ENCODE results near the gene FAM216B. TPM values are rescaled to one million over a fixed set of nuclear protein-coding genes. Genes with fewer than 3 reads are reported as not detected.

FAM216B gene
- total RNA-seq, 1 experiment from 2014 or later, result not detected

- H3K9me3 Mint-ChIP-seq (ENCODE audit: low read depth, unreplicated experiment), result no peaks in the 10 kb centered on the region
- peak; percentile 60 for DNase-seq
- no peaks in the 10 kb centered on the region for H3K36me3 Mint-ChIP-seq (ENCODE audit: insufficient read depth, unreplicated experiment)
- CTCF ChIA-PET, result no interaction called here
- H3K4me3 Mint-ChIP-seq (ENCODE audit: low read depth, unreplicated experiment), result no peak overlapping the region
- no peaks in the 10 kb centered on the region for H3K27me3 Mint-ChIP-seq (ENCODE audit: unreplicated experiment)
- H3K27ac Mint-ChIP-seq (ENCODE audit: unreplicated experiment), result no peak overlapping the region
- BruUV-seq (replicated peaks), result no TSS peak
- no peak for TF ChIP-seq CTCF (IDR thresholded peaks at IDR 0.05; ENCODE audit: unreplicated experiment)
- H3K4me1 Mint-ChIP-seq (ENCODE audit: low read depth, unreplicated experiment), result no peaks in the 10 kb centered on the region
- intact Hi-C loops (cut with micrococcal nuclease; ENCODE audit: unreplicated experiment), result no loop called here
Measured at GRCh38 chr13:42740753-42741152, 40.6 kb upstream of the FAM216B start.

DNA sequence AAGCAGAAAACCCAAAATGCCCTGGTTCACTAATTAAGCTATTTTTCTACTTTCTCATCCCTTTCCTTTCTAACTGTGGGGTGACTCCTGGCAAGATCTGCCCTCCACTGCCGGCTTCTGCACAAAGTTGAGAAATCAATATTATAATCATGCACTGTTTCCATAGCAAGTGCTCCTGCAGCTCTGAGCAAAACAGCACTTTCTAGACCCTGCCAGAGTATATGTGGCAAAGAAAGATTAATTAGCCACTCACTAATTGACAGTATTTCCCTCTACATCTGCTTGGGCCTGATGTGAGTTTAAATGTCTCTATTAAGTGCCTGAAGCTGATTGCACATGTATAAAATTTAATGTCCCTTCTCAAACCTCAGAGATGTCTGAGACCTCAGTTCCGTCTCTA lies 39.5 kb upstream of the FAM216B start:
- Mint-ChIP-seq H3K27me3 (ENCODE audit: unreplicated experiment) (no peaks in the 10 kb centered on the region), H3K9me3 (ENCODE audit: low read depth, unreplicated experiment) (no peaks in the 10 kb centered on the region), H3K36me3 (ENCODE audit: insufficient read depth, unreplicated experiment) (no peaks in the 10 kb centered on the region), H3K27ac (ENCODE audit: unreplicated experiment) (no peak overlapping the region), H3K4me3 (ENCODE audit: low read depth, unreplicated experiment) (no peak overlapping the region), H3K4me1 (ENCODE audit: low read depth, unreplicated experiment) (peaks cover 2% of the 10 kb centered on the region)
- CTCF ChIA-PET, result no interaction called here
- BruUV-seq (replicated peaks), result no TSS peak
- intact Hi-C loops (cut with micrococcal nuclease; ENCODE audit: unreplicated experiment), result no loop called here
- DNase-seq, result no peak
- TF ChIP-seq CTCF (IDR thresholded peaks at IDR 0.05; ENCODE audit: unreplicated experiment), result no peak

- CTCF ChIA-PET, result interaction anchor here (0.7 kb wide), 2 partner anchors 99 to 248 kb away, joined by 3 to 11 read pairs; no protein-coding TSS in a partner anchor
- intact Hi-C loops (cut with micrococcal nuclease; ENCODE audit: unreplicated experiment), result no loop called here
- Mint-ChIP-seq H3K4me1 (ENCODE audit: low read depth, unreplicated experiment) (peaks cover 11% of the 10 kb centered on the region), H3K27ac (ENCODE audit: unreplicated experiment) (no peak overlapping the region), H3K9me3 (ENCODE audit: low read depth, unreplicated experiment) (no peaks in the 10 kb centered on the region), H3K4me3 (ENCODE audit: low read depth, unreplicated experiment) (no peak overlapping the region), H3K27me3 (ENCODE audit: unreplicated experiment) (peaks cover 18% of the 10 kb centered on the region), H3K36me3 (ENCODE audit: insufficient read depth, unreplicated experiment) (no peaks in the 10 kb centered on the region)
- no peak for TF ChIP-seq CTCF (IDR thresholded peaks at IDR 0.05; ENCODE audit: unreplicated experiment)
- no TSS peak for BruUV-seq (replicated peaks)
- DNase-seq, result no peak
Measured at GRCh38 chr13:42745655-42746054, 35.7 kb upstream of the FAM216B start.

DNA sequence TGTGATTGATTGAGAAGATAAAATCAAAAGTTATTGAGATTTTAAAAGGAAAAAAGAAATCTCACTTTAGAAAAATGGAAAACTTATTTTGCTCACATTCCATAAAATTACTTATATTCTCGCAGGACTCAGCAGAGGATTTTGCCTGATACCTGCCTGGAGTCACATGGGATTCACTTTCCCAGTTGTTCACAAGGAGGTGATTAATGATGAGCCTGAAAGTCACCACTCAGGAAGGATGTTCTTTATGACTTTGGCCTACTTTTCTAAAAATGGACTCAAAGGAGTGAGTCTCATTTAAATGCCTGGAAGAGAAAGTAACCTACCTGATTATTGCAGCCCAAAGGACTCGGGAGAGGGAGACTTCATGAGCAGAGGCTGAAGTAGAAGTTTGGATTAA lies 34.5 kb upstream of the FAM216B start:
- no peak for TF ChIP-seq CTCF (IDR thresholded peaks at IDR 0.05; ENCODE audit: unreplicated experiment)
- intact Hi-C loops (cut with micrococcal nuclease; ENCODE audit: unreplicated experiment), result no loop called here
- Mint-ChIP-seq H3K27me3 (ENCODE audit: unreplicated experiment) (peaks cover 18% of the 10 kb centered on the region), H3K4me3 (ENCODE audit: low read depth, unreplicated experiment) (no peak overlapping the region), H3K36me3 (ENCODE audit: insufficient read depth, unreplicated experiment) (no peaks in the 10 kb centered on the region), H3K4me1 (ENCODE audit: low read depth, unreplicated experiment) (peaks cover 11% of the 10 kb centered on the region), H3K27ac (ENCODE audit: unreplicated experiment) (no peak overlapping the region), H3K9me3 (ENCODE audit: low read depth, unreplicated experiment) (no peaks in the 10 kb centered on the region)
- CTCF ChIA-PET, result interaction anchor here (0.8 kb wide), 1 partner anchor 27 kb away, joined by 3 read pairs; no protein-coding TSS in a partner anchor
- no peak for DNase-seq
- no TSS peak for BruUV-seq (replicated peaks)

All from Calu3 (cell line).